Dedifferentiated amniotic fluid mesenchymal stem cell (primary cell): ENCODE measurements around the gene MYO7B.

ENCODE experiments used
- DNase-seq: peaks from one replicate; pipeline ENCODE4 v3.0.0-alpha.2; 2016; ENCODE audit errors: extremely low spot score

The MYO7B gene

DNA sequence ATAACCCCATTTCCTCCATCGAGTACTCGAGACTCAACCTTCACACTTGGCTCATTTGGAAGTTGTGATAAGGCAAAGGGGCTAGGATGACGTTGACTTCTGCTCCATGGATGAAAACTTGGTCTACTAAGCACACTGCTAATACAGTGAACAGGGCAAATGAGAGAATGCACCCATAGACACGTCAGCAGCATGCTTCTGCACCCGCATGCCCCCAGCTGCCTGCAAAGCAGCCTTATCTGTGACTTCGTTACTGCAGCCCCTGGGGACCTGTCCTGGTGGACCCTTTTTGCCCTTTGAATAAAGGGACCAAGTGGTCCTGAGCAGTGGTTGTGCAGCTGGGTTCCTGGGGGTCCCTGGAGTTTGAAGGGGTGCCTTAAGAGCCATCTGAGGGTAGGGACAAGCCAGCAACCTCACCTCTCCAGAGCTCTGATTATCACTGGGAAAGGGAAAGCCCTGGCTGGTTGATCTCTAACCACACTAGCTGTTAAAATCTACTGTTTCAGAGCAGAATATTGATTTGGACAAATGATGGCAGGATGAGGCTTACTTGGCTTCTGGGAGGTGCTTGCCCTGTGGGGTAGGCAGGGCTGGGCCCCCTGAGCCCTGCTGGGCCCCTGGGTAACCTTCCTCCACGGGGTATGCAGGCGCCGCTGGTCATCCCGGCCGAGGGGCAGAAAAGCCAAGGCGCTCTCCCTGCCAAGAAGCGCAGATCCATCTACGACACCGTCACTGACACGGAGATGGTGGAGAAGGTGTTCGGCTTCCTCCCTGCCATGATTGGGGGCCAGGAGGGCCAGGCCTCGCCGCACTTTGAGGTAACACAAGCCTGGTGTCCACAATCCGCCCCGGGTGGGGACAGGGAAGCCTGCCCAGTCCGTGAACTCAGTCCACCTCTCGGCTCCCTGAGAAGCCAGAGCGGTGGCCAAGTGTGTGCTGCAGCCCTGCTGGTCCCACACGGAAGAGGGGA lies 72.9 kb downstream of the MYO7B start:
- DNase-seq, result no peak

DNA sequence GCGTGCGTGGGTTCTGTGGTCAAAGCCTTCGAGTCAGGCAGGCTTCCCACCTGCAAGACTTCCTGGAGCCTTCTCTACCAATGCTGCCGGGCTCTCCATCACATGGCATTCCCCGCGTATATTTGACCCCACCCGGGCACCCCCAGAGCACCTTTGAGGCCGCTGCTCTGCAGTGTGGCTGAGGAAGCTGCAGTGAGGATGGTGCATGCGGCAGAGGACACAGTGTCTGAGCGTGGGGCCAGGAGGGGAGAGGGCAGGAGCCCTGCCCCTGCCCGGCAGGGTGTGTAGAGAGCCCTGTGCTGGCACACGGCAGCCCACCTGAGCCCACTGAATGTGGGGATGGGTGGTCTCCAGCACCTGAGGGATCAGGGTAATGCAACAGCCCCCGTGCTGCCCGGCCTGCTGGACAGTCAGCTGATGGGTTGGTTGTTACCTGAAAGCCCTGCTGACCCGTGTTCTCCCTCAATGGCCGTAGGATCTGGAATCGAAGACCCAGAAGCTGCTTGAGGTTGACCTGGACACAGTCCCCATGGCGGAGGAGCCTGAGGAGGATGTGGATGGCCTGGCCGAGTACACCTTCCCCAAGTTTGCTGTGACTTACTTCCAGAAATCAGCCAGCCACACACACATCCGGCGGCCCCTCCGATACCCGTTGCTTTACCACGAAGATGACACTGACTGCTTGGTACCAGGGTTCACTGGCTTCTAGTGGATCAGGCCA lies 73.7 kb downstream of the MYO7B start:
- DNase-seq, result no peak

GRCh38 chr2:127609818-127610217 lies 74.3 kb downstream of the MYO7B start:
- DNase-seq, result no peak

- no peak for DNase-seq
Observed at GRCh38 chr2:127610561-127610960, 75.1 kb downstream of the MYO7B start.

- no peak for DNase-seq
Observed at GRCh38 chr2:127611076-127611925, 75.8 kb downstream of the MYO7B start.

DNA sequence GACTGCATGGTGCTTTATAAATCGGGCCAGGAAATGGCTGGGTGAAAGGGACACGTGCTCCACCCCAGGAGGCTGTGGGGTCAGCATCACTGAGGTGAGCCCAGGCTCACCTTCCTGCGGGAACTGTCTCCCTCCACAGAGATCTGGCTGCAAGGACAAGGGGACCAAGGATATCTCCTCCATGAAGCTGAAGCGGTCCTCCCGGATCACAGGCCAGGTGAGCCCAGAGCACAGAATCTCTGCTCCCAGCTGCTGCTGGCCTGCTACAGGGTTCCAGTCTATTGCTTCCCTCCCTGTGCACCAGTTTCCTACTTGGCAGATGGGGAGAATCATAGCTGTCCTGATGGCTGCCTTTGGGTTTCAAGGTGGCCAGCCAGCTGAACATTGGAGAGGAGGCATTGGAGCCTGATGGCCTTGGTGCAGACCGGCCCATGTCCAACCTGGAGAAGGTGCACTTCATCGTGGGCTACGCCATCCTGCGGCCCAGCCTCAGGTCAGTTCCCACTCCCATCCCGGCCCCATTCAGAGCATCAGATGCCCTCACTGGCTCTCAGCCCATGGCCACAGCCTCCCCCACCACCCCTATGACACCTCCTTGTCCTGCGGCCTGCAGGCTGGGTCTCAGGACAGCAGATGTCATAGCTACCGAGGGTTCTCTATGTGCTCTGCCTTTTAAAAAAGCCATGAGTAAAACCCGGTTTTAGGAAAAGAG lies 76.8 kb downstream of the MYO7B start:
- DNase-seq, result no peak

- no peak for DNase-seq
Observed at GRCh38 chr2:127614246-127614645, 78.8 kb downstream of the MYO7B start.

- peak; percentile 41 for DNase-seq
Observed at GRCh38 chr2:127614731-127615130, 79.2 kb downstream of the MYO7B start.

DNA sequence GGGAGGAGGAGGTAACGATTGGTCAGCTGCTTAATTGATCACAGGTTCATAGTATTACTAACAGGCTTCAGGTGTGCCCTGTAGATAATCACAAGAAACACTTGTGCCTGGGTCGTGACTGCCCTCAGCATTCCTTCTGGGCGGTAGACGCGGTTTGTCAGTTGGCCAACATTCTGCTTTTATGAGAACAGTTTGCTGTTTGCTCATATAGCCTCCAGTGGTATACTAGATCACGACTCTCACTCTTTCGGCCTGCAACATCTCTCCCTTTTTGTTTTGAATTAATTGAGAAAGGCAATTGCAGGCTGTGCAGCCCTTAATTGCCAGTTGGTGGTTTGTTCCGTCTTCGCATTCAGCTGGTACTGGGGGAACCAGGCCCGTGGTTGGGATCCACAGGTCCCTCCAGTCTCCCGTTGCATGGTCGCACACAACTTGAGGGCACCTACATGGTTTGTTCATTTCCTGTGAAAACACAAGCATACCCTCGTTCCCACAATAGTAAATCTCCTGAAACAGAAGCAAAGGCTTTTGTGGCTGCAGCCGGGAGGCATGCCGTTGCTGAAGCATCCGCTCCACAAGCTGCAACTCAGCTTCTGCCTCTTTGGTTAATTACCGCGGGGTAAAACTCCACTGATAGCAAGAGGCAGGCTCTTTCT lies 80.2 kb downstream of the MYO7B start:
- DNase-seq, result peak; percentile 73

GRCh38 chr2:127618551-127619202 lies 83.2 kb downstream of the MYO7B start:
- DNase-seq, result no peak

GRCh38 chr2:127619203-127619590 lies 83.7 kb downstream of the MYO7B start:
- DNase-seq, result no peak

GRCh38 chr2:127619877-127620705 lies 84.6 kb downstream of the MYO7B start:
- DNase-seq, result no peak

DNA sequence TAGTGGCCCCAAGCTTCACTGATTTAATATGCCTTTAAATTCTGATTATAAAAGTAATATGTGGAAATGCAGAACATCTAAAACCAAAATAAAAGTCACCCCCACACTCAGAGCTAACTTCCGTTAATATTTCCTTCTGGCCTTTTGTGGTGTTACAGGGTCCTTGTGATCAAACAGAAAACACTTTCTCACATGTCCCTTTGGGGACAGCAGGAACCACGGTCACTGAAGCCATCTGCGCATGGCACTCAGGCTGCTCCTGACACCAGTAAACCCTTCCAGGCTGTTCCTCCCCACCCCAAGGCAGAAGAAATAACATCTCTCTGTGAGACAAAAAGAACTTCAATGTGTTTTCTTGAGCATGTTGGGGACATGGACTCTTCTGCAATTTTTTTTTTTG lies 85.4 kb downstream of the MYO7B start:
- DNase-seq, result no peak

- DNase-seq, result no peak
Observed at GRCh38 chr2:127621981-127622431, 86.5 kb downstream of the MYO7B start.

DNA sequence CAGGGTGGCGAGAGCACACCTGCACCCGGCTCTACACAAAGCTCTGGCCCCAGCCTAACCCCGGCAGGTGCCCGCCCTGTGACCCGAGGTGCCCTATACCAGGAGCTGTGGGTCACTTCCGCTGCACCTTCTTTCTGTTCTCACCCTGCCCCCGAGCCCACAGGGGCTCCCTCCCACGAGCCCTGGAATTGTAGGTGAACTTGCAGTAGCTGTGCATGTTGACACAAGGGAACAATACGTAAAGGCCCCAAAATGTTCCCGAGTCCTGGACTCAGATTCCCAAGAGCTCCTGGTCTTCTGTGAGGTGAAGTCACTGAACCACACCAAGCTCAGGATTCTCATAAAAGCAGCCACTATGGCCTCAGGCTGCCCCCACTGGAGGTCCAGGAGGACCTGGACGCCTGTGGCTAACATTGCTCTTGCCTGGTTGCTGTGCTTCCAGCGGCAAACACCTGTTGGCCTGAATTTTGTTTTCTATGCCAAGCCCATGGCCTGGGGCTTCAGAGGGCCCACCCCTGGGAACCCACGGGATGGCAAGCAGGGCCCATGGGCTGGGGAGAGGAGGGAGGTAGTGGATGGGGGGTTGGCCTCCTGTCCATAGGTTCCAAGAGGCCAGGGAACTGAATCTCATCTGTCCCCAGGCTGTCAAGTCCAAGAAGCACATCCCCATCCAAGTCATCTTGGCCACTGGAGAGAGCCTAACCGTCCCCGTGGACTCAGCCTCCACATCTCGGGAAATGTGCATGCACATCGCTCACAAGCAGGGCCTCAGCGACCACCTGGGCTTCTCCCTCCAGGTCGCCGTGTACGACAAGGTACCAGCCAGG lies 87.3 kb downstream of the MYO7B start:
- DNase-seq, result no peak

- no peak for DNase-seq
Observed at GRCh38 chr2:127623388-127624319, 88.2 kb downstream of the MYO7B start.

DNA sequence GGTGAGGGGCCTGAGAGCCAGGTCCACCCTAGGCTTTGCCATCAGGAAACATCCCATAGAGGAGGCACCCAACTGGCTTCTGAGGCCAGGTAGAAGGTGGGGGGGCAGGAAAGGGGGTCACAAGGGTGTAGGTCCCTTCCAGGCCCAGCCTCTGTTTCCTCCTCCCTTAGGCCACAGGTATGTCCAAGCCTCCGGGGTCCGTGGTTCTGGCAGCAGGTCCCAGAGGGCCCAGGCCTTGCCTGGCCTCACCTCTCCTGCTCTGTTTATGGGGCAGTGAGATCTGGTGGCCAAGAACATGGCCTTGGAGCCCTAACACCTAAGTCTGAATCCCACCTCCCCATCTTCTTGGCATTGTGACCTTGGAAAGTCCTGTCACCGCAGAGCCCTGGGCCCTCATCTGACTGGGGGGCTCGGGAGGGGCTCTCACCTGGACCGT lies 88.9 kb downstream of the MYO7B start:
- no peak for DNase-seq
